NB4 (cell line): Measurements from ENCODE around the gene PMF1.

Source experiments
- DNase-seq: peaks from one replicate; pipeline ENCODE4 v3.0.0; 2010; ENCODE audit warnings: low read depth
- H3K4me3 ChIP-seq: one replicate; pipeline ENCODE4 v1.5.1; 2011; ENCODE audit warnings: mild to moderate bottlenecking, low read depth, low read length, moderate library complexity
- CTCF ChIP-seq: IDR thresholded peaks from one replicate; pipeline ENCODE4 v1.5.1; 2012; ENCODE audit warnings: low read depth, low read length
- MAX ChIP-seq: IDR thresholded peaks from 2 replicates; pipeline ENCODE4 v1.6.1; 2011; ENCODE audit warnings: low read depth, low read length
- MYC ChIP-seq: IDR thresholded peaks from 2 replicates; pipeline ENCODE4 v1.6.1; 2011; ENCODE audit warnings: low read depth, low read length
- POLR2A ChIP-seq: IDR thresholded peaks from 2 replicates; pipeline ENCODE4 v1.6.1; 2011; ENCODE audit warnings: mild to moderate bottlenecking; ENCODE audit not compliant: insufficient read length; ENCODE audit errors: extremely low read depth

Gene PMF1

GRCh38 chr1:156279837-156280236 is 67.0 kb downstream of the PMF1 start:
- TF ChIP-seq CTCF (no peak), MAX (no peak), POLR2A (no peak), MYC (no peak)
- DNase-seq, result no peak
- H3K4me3 ChIP-seq, result no peak overlapping the region

GRCh38 chr1:156281281-156281680 is 68.5 kb downstream of the PMF1 start:
- peak; percentile 80 for DNase-seq
- H3K4me3 ChIP-seq, result peak overlapping the region; percentile 100
- TF ChIP-seq POLR2A (no peak), CTCF (peak; percentile 9), MAX (peak; percentile 97)

GRCh38 chr1:156281693-156282478 is 69.1 kb downstream of the PMF1 start:
- peak; percentile 35; the same call in 1 of the 2 replicates for TF ChIP-seq MYC
- TF ChIP-seq MAX, result peak; percentile 24; the same call in 1 of the 2 replicates
- TF ChIP-seq POLR2A, result no peak
- H3K4me3 ChIP-seq, result peak overlapping the region; percentile 100
- DNase-seq, result peak; percentile 57

GRCh38 chr1:156282479-156283222 is 69.8 kb downstream of the PMF1 start, which contains the start of gene SMG5:
SMG5 (minus strand) TSS chr1:156282825; CDS start chr1:156282680, 145 bp downstream.
- DNase-seq, result peak; percentile 98
- TF ChIP-seq MAX (peak; percentile 87), CTCF (no peak), MYC (peak; percentile 97), POLR2A (peak; percentile 91)
- peak within 1 kb of the TSS; percentile 100 for H3K4me3 ChIP-seq

- TF ChIP-seq CTCF (no peak), MAX (no peak)
- DNase-seq, result no peak
- peak overlapping the region; percentile 91 for H3K4me3 ChIP-seq
Observed at GRCh38 chr1:156283521-156283920, 70.7 kb downstream of the PMF1 start.

- TF ChIP-seq POLR2A, result no peak
- no peak for TF ChIP-seq MAX
- no peak for TF ChIP-seq CTCF
- TF ChIP-seq MYC, result no peak
- no peak for DNase-seq
- H3K4me3 ChIP-seq, result peak within 1 kb of the TSS; percentile 91
Observed at GRCh38 chr1:156284112-156284511, 71.3 kb downstream of the PMF1 start, which contains the start of gene TMEM79. TMEM79 (plus strand) TSS chr1:156284325; CDS start chr1:156285227, 902 bp downstream.
